ENCODE data around the gene ABCF2. TPM values are rescaled to one million over a fixed set of nuclear protein-coding genes. Genes with fewer than 3 reads are reported as not detected.

The ABCF2 gene
- total RNA-seq, 1 donor from 2014 or later: 23.3 TPM

- ATAC-seq (peak; percentile 36 to 60), DNase-seq (peak; percentile 72)
- H3K27ac ChIP-seq: peak overlapping the region; percentile 89
- peaks cover 63% of the 10 kb centered on the region for H3K4me1 ChIP-seq
- H3K36me3 ChIP-seq: no peaks in the 10 kb centered on the region
- no peaks in the 10 kb centered on the region for H3K9me3 ChIP-seq
- peak overlapping the region; percentile 62 for H3K4me3 ChIP-seq
- intact Hi-C loops (cut with DNase I): no loop called here
- peaks cover 24% of the 10 kb centered on the region for H3K27me3 ChIP-seq (ENCODE audit: low read depth)
- TF ChIP-seq, protein P1, sequence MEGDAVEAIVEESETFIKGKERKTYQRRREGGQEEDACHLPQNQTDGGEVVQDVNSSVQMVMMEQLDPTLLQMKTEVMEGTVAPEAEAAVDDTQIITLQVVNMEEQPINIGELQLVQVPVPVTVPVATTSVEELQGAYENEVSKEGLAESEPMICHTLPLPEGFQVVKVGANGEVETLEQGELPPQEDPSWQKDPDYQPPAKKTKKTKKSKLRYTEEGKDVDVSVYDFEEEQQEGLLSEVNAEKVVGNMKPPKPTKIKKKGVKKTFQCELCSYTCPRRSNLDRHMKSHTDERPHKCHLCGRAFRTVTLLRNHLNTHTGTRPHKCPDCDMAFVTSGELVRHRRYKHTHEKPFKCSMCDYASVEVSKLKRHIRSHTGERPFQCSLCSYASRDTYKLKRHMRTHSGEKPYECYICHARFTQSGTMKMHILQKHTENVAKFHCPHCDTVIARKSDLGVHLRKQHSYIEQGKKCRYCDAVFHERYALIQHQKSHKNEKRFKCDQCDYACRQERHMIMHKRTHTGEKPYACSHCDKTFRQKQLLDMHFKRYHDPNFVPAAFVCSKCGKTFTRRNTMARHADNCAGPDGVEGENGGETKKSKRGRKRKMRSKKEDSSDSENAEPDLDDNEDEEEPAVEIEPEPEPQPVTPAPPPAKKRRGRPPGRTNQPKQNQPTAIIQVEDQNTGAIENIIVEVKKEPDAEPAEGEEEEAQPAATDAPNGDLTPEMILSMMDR (IDR thresholded peaks at IDR 0.05): no peak
These were observed 22.7 kb upstream of the ABCF2 start for GRCh38 chr7:151249732-151250072.

GRCh38 chr7:151249034-151249731 lies 22.2 kb upstream of the ABCF2 start:
- H3K27me3 ChIP-seq (ENCODE audit: low read depth): peaks cover 27% of the 10 kb centered on the region
- peak overlapping the region; percentile 62 for H3K4me3 ChIP-seq
- peak; percentile 79 for DNase-seq
- H3K4me1 ChIP-seq: peaks cover 68% of the 10 kb centered on the region
- peak; percentile 41 to 48 for ATAC-seq
- H3K9me3 ChIP-seq: no peaks in the 10 kb centered on the region
- no peaks in the 10 kb centered on the region for H3K36me3 ChIP-seq
- intact Hi-C loops (cut with DNase I): no loop called here
- TF ChIP-seq, protein P1 (IDR thresholded peaks at IDR 0.05): no peak
- H3K27ac ChIP-seq: peak overlapping the region; percentile 89

- ATAC-seq (peak; percentile 51 to 68), DNase-seq (peak; percentile 74)
- TF ChIP-seq, protein P1 (IDR thresholded peaks at IDR 0.05): no peak
- intact Hi-C loops (cut with DNase I): no loop called here
- Histone ChIP-seq H3K36me3 (no peaks in the 10 kb centered on the region), H3K4me1 (peaks cover 75% of the 10 kb centered on the region), H3K27me3 (ENCODE audit: low read depth) (peaks cover 27% of the 10 kb centered on the region), H3K27ac (peak within 1 kb of the TSS; percentile 89), H3K4me3 (peak within 1 kb of the TSS; percentile 62), H3K9me3 (no peaks in the 10 kb centered on the region)
These were observed 21.5 kb upstream of the ABCF2 start, which contains the start of gene SMARCD3 for GRCh38 chr7:151248346-151249033. Gene SMARCD3, minus strand, starts transcription at chr7:151248694. Its CDS starts 132 bp downstream, at chr7:151248562.

DNA sequence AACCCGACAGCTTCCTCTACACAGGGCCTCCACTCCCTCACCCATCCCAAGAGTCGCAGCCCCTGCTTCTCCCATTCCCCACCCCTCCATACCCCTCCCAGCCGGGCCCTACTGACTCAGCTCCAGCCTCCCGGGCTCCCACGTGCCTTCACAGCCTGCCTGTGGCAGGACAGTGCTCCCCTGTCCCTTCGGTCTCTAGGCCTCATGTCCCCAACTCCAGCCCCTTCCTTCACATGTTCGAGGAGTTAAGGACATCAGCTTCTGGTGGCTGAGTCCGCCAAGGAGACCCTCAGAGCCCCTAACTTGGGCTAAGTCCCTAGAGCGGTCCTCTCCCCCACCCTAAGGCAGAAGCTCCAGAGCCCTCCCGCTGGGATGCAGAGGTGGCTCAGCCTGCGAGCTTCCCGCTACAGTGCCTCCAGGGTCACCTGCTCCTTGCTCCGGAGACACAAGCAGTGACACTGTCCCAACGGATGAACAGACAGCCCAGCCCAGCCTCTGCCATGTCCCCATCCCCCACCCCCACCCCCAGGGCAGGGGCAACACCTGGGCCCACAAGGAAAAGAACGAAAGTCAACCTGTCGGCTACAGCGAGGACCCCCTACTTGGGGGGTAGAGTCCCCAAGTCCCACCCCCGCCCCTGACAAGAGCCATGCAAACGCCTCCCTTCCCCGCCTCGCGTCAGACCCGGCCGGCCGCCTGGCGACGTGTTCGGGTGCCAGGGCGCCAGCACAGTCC lies 20.8 kb upstream of the ABCF2 start:
- H3K27ac ChIP-seq: peak overlapping the region; percentile 89
- DNase-seq: peak; percentile 46
- H3K36me3 ChIP-seq: no peaks in the 10 kb centered on the region
- intact Hi-C loops (cut with DNase I): no loop called here
- no peaks in the 10 kb centered on the region for H3K9me3 ChIP-seq
- peak overlapping the region; percentile 62 for H3K4me3 ChIP-seq
- peaks cover 27% of the 10 kb centered on the region for H3K27me3 ChIP-seq (ENCODE audit: low read depth)
- ATAC-seq: peak in 1 of 2 donors; percentile 0
- H3K4me1 ChIP-seq: peaks cover 76% of the 10 kb centered on the region
- TF ChIP-seq, protein P1 (IDR thresholded peaks at IDR 0.05): no peak

GRCh38 chr7:151246851-151247580 lies 20.0 kb upstream of the ABCF2 start:
- Histone ChIP-seq H3K27me3 (ENCODE audit: low read depth) (peaks cover 27% of the 10 kb centered on the region), H3K4me1 (peaks cover 71% of the 10 kb centered on the region), H3K4me3 (peak overlapping the region; percentile 62), H3K9me3 (no peaks in the 10 kb centered on the region), H3K27ac (peak overlapping the region; percentile 89), H3K36me3 (no peaks in the 10 kb centered on the region)
- TF ChIP-seq, protein P1 (IDR thresholded peaks at IDR 0.05): no peak
- no peak for ATAC-seq
- peak; percentile 30 for DNase-seq
- intact Hi-C loops (cut with DNase I): no loop called here
